Neural progenitor cell (in vitro differentiated cells): Measurements from ENCODE around the gene BEGAIN. TPM values are rescaled to one million over a fixed set of nuclear protein-coding genes. Genes with fewer than 3 reads are reported as not detected.

Experiments
- DNase-seq: peaks from one replicate; pipeline ENCODE4 v3.0.0-alpha.2; 2016; ENCODE audit warnings: low spot score
- H2AFZ ChIP-seq: fragments of 200-600 bp; sonication (generic); replicated peaks from 2 replicates; pipeline ENCODE4 v1.6.1; 2016; ENCODE audit warnings: antibody characterized with exemption
- H3F3A ChIP-seq: fragments of 200-600 bp; sonication (generic); 2 replicates; pipeline ENCODE4 v1.6.1; 2016; ENCODE audit warnings: antibody characterized with exemption, low read depth
- H3K27ac ChIP-seq: fragments of 200-600 bp; sonication (generic); 2 replicates; pipeline ENCODE4 v1.5.1; 2016; ENCODE audit warnings: mild to moderate bottlenecking
- H3K27me3 ChIP-seq: fragments of 200-600 bp; sonication (generic); 2 replicates; pipeline ENCODE4 v1.6.1; 2016; ENCODE audit warnings: mild to moderate bottlenecking, moderate library complexity
- H3K36me3 ChIP-seq: fragments of 200-600 bp; sonication (generic); 2 replicates; pipeline ENCODE4 v1.5.1; 2016
- H3K4me1 ChIP-seq: fragments of 200-600 bp; sonication (generic); 2 replicates; pipeline ENCODE4 v1.6.1; 2016; ENCODE audit warnings: mixed run types
- H3K4me2 ChIP-seq: fragments of 200-600 bp; sonication (generic); 2 replicates; pipeline ENCODE4 v1.6.1; 2016
- H3K4me3 ChIP-seq: fragments of 200-600 bp; sonication (generic); 2 replicates; pipeline ENCODE4 v1.5.1; 2016
- H3K79me2 ChIP-seq: fragments of 200-600 bp; sonication (generic); 2 replicates; pipeline ENCODE4 v1.6.1; 2016; ENCODE audit warnings: low read depth
- H3K9ac ChIP-seq: fragments of 200-600 bp; sonication (generic); 2 replicates; pipeline ENCODE4 v1.6.1; 2016
- H3K9me3 ChIP-seq: fragments of 200-600 bp; sonication (generic); 2 replicates; pipeline ENCODE4 v1.5.1; 2016; ENCODE audit warnings: low read depth
- H4K20me1 ChIP-seq: fragments of 200-600 bp; sonication (generic); 2 replicates; pipeline ENCODE4 v1.6.1; 2016; ENCODE audit warnings: low read depth
- H3K27ac Mint-ChIP-seq: 3 replicates; pipeline ENCODE4 v1.8.0; 2021; ENCODE audit warnings: mixed read lengths
- H3K27me3 Mint-ChIP-seq: 2 replicates; pipeline ENCODE4 v1.8.0; 2022; ENCODE audit warnings: low read depth, mild to moderate bottlenecking, inconsistent platforms, moderate library complexity, mixed read lengths; ENCODE audit not compliant: insufficient read depth
- H3K36me3 Mint-ChIP-seq: 3 replicates; pipeline ENCODE4 v1.8.0; 2021; ENCODE audit warnings: mixed read lengths
- H3K4me1 Mint-ChIP-seq: 3 replicates; pipeline ENCODE4 v1.8.0; 2021; ENCODE audit warnings: mixed read lengths
- H3K4me3 Mint-ChIP-seq: 3 replicates; pipeline ENCODE4 v1.8.0; 2021; ENCODE audit warnings: mild to moderate bottlenecking, moderate library complexity, mixed read lengths
- H3K9me3 Mint-ChIP-seq: 3 replicates; pipeline ENCODE4 v1.8.0; 2020; ENCODE audit warnings: mixed read lengths
- CTCF ChIP-seq: fragments of 200-600 bp; sonication (generic); IDR thresholded peaks from 2 replicates; pipeline ENCODE4 v1.5.1; 2017; ENCODE audit warnings: antibody characterized with exemption, mild to moderate bottlenecking
- EZH2 ChIP-seq: fragments of 200-600 bp; sonication (generic); IDR thresholded peaks from 2 replicates; pipeline ENCODE4 v1.6.1; 2017; ENCODE audit warnings: antibody characterized with exemption, mild to moderate bottlenecking, moderate library complexity
- EZH2phosphoT487 ChIP-seq: fragments of 200-600 bp; sonication (generic); IDR thresholded peaks from 2 replicates; pipeline ENCODE4 v1.6.1; 2017; ENCODE audit warnings: antibody characterized with exemption
- total RNA-seq: library from RNA; depleted of rRNA; stranded (reverse); fragments of >200 nt; gene quantifications from 2 replicates; pipeline ENCODE4 v1.2.3, GENCODE V29; 2015; ENCODE audit warnings: low replicate concordance

The BEGAIN gene
- total RNA-seq, 1 donor from 2014 or later = 4.0 TPM

- no peak overlapping the region for H3K4me2 ChIP-seq
- H3K9me3 ChIP-seq = no peaks in the 10 kb centered on the region
- Mint-ChIP-seq H3K9me3 (no peaks in the 10 kb centered on the region), H3K4me1 (peaks cover 16% of the 10 kb centered on the region), H3K27me3 (peaks cover 7% of the 10 kb centered on the region), H3K4me3 (no peak overlapping the region), H3K36me3 (no peaks in the 10 kb centered on the region), H3K27ac (peak overlapping the region; percentile 66)
- TF ChIP-seq CTCF = no peak
- no peak overlapping the region for H3K27ac ChIP-seq
- peaks cover 21% of the 10 kb centered on the region for H3K4me1 ChIP-seq
- no peaks in the 10 kb centered on the region for H3F3A ChIP-seq
- no peaks in the 10 kb centered on the region for H3K27me3 ChIP-seq
- H3K79me2 ChIP-seq = no peaks in the 10 kb centered on the region
- peaks cover 2% of the 10 kb centered on the region for H4K20me1 ChIP-seq
- no peak overlapping the region for H3K9ac ChIP-seq
- no peak overlapping the region for H2AFZ ChIP-seq
- H3K4me3 ChIP-seq = no peak overlapping the region
- H3K36me3 ChIP-seq = no peaks in the 10 kb centered on the region
- no peak for DNase-seq
Measured at GRCh38 chr14:100555436-100556139, 31.6 kb downstream of the BEGAIN start.

- no peak overlapping the region for H3K9ac ChIP-seq
- H3K36me3 ChIP-seq = no peaks in the 10 kb centered on the region
- TF ChIP-seq CTCF (no peak), EZH2 (no peak), EZH2phosphoT487 (no peak)
- H2AFZ ChIP-seq = no peak overlapping the region
- Mint-ChIP-seq H3K4me3 (no peak overlapping the region), H3K9me3 (no peaks in the 10 kb centered on the region), H3K4me1 (peaks cover 16% of the 10 kb centered on the region), H3K27me3 (peaks cover 7% of the 10 kb centered on the region), H3K36me3 (no peaks in the 10 kb centered on the region), H3K27ac (peak overlapping the region; percentile 25)
- H3K27me3 ChIP-seq = no peaks in the 10 kb centered on the region
- no peaks in the 10 kb centered on the region for H3K9me3 ChIP-seq
- no peak overlapping the region for H3K4me3 ChIP-seq
- peaks cover 19% of the 10 kb centered on the region for H3K4me1 ChIP-seq
- no peak overlapping the region for H3K4me2 ChIP-seq
- no peak for DNase-seq
- H3F3A ChIP-seq = no peaks in the 10 kb centered on the region
- H4K20me1 ChIP-seq = peaks cover 2% of the 10 kb centered on the region
- no peaks in the 10 kb centered on the region for H3K79me2 ChIP-seq
- no peak overlapping the region for H3K27ac ChIP-seq
Measured at GRCh38 chr14:100554696-100555320, 32.4 kb downstream of the BEGAIN start.

GRCh38 chr14:100554082-100554677 lies 33.0 kb downstream of the BEGAIN start:
- no peaks in the 10 kb centered on the region for H3K36me3 ChIP-seq
- no peak overlapping the region for H3K27ac ChIP-seq
- peaks cover 14% of the 10 kb centered on the region for H3K4me1 ChIP-seq
- Mint-ChIP-seq H3K4me1 (peaks cover 14% of the 10 kb centered on the region), H3K36me3 (no peaks in the 10 kb centered on the region), H3K27ac (peak overlapping the region; percentile 25), H3K4me3 (no peak overlapping the region), H3K27me3 (peaks cover 7% of the 10 kb centered on the region), H3K9me3 (no peaks in the 10 kb centered on the region)
- H4K20me1 ChIP-seq = no peaks in the 10 kb centered on the region
- no peak for TF ChIP-seq CTCF
- no peak for TF ChIP-seq EZH2phosphoT487
- no peak for TF ChIP-seq EZH2
- H3K4me3 ChIP-seq = no peak overlapping the region
- no peaks in the 10 kb centered on the region for H3F3A ChIP-seq
- no peaks in the 10 kb centered on the region for H3K27me3 ChIP-seq
- no peak overlapping the region for H3K9ac ChIP-seq
- no peak overlapping the region for H3K4me2 ChIP-seq
- no peak overlapping the region for H2AFZ ChIP-seq
- no peaks in the 10 kb centered on the region for H3K79me2 ChIP-seq
- DNase-seq = no peak
- no peaks in the 10 kb centered on the region for H3K9me3 ChIP-seq
